GM13976 (cell line): ENCODE data around the gene SSBP2.
"Not testable (repeated sequence)": the region's sequence is repeated elsewhere in the genome, so short reads cannot be mapped to it uniquely, and the experiment has no call there.

Source experiments
- DNase-seq: peaks from one replicate; pipeline ENCODE4 v3.0.0; 2012; ENCODE audit warnings: low spot score
- CTCF ChIP-seq: IDR thresholded peaks from 2 replicates; pipeline ENCODE4 v1.5.1; 2012; ENCODE audit warnings: borderline replicate concordance, mild to moderate bottlenecking; ENCODE audit not compliant: insufficient read depth; ENCODE audit errors: extremely low read depth, missing control alignments, control extremely low read depth
- in situ Hi-C: fragments of 300-500 bp; cut with MboI; formaldehyde crosslinking; loops from one replicate; pipeline ENCODE4 v1.12.0; 2022; ENCODE audit warnings: low sequenced_read_pairs, mixed read lengths, inconsistent platforms; ENCODE audit not compliant: unreplicated experiment

The SSBP2 gene

DNA sequence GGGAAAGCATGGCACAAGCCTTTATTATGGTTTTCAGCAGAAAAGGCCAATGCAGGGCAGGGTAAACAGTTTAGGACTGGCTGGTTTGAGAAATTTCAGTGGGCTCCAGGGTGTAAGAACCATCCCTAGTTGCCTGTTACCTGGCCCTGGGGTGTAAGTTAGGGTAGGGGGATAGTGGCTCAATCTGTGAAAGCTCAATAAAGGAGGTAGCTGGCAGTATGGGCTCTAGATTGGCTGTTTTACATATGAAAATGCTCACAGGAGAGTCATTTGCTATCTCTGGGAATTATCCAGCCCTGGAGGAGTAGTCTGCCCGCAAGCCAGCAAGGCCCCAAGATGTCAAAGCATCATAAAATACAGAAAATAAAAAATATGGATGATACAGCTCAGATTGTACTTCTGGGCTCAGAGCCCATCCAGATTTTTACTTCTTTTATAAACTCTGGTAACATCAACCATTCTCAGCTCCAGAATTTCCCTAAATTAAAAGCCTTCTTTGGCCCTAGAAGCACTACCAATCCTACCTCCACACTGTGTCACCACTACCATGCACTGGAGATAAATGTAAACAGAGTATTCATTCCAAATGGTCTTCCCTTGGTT, 31.1 kb downstream of the SSBP2 start:
- in situ Hi-C loops: no loop called here
- no peak for TF ChIP-seq CTCF
- DNase-seq: no peak

DNA sequence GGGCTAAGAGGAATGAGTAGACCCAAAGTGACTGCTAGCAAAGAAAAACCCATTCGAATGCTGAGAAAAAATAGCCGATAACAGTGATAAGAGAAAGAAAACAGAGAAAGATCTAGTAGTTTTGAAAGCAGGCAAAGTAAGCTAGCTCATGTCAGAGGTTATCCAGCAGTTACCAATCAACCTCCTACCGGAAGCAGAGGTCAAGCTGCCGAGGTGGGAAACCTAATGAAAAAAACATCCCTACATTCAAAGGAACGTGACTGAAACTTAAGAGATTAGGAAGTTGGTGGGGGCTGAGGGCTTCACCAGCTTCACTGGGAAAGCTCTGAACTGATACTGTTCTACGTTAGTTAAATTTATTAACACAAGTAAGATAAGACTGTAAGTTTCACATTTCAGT, 32.6 kb downstream of the SSBP2 start:
- DNase-seq: no peak
- TF ChIP-seq CTCF: no peak
- in situ Hi-C loops: no loop called here

DNA sequence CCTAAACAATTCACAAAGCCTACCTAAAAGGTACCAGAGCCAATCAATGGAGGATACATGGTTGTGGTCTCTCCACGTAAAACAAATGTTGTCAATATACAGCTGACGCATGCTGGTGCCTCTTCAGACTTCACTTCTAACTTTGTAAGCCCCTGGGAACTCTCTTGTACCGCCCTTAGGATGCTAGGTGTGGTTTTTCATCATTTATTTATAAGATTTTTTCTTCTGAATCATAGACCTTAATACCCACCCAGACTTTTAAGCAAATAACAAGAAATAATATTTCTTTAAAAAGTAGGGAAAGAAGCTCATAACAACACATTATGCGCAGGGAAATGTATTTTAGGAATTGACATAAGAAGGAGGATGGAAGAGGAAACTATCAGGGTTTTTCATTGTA, 33.0 kb downstream of the SSBP2 start:
- no peak for DNase-seq
- no peak for TF ChIP-seq CTCF
- in situ Hi-C loops: no loop called here

DNA sequence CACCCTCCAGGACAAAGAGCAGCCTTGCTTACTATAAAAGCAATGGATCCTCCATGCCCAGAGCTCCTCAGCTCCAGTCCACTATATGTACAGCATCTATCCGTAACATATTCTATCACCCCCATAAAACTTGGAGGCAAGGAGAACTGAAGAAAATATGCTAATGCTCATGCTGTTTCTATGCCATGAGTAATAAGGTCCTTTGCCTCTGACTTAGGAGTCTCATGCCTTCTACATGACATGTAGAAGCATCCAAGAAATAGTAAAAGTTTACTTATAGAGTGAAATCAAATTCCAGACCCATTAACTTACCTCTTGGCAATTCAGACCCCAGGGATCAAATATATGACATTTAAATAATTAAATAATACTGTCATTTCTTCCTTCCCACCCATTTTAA, 33.7 kb downstream of the SSBP2 start:
- no peak for DNase-seq

DNA sequence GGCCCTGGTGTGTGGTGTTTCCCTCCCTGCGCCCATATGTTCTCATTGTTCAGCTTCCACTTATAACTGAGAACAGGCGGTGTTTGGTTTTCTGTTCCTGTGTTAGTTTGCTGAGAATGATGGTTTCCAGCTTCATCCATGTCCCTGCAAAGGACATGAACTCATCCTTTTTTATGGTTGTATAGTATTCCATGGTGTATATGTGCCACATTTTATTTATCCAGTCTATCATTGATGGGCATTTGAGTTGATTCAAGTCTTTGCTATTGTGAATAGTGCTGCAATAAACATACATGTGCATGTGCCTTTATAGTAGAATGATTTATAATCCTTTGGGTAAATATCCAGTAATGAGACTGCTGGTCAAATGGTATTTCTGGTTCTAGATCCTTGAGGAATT, 36.8 kb downstream of the SSBP2 start:
- DNase-seq, in situ Hi-C loops: not testable (repeated sequence)

More for the DNA sequence above, 33.7 kb downstream of the SSBP2 start:
- in situ Hi-C loops: no loop called here
- TF ChIP-seq CTCF: no peak

DNA sequence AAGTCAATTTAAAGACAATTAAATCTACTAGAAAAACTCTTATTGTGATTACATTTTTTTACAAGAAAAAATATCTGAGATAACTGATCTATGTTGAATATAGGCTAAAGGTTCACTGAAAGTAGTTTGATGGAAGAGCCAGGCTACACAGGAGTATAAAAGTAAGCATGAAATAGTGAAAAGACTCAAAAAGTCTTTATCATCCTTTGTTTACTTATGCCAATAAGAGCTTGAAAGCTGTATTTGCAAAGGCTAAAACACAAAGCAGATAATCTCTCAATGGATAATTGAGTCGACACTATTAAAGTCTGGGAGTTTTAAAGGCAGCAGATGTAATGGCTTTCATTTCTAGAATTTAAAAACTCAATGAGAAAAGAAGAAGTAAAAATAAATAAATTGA, 42.0 kb downstream of the SSBP2 start:
- no peak for DNase-seq
- no peak for TF ChIP-seq CTCF

DNA sequence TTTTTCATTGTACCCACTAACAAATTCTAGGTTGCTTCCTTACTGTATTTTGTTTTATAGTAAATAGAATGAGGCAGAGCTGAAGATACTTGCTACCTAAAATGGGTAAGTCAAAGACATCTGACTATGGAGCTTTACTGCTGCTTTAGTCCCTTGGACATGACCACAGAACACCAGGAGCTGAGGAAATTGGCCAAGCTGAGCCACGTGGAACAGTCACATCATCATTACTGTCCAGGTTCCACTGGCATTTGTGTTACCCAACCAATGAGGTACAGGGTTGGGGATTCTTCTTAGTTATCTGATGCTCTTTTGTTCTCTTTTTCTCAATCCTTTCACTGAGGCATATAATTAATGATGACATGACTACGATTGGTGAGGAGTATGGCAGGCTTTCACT, 47.1 kb downstream of the SSBP2 start:
- no peak for TF ChIP-seq CTCF

More for the DNA sequence above, 42.0 kb downstream of the SSBP2 start:
- in situ Hi-C loops: no loop called here

More for the DNA sequence above, 47.1 kb downstream of the SSBP2 start:
- in situ Hi-C loops: no loop called here
- no peak for DNase-seq
